OCI-LY7 (cell line): ENCODE data around the gene PPP1R9B. TPM values are rescaled to one million over a fixed set of nuclear protein-coding genes. Genes with fewer than 3 reads are reported as not detected.

Experiments
- BruUV-seq: library from RNA; stranded (reverse); fragments of 400-500 nt; replicated peaks from 2 replicates; lab custom pipeline; 2021; lab: Mats Ljungman, UMichigan
- CTCF ChIA-PET: fragments of 300-600 bp; sonication (Branson Sonifier 250); formaldehyde crosslinking; loops from one replicate; lab custom pipeline; 2022; ENCODE audit warnings: antibody characterized with exemption; ENCODE audit not compliant: unreplicated experiment; lab: Charles Lee
- POLR2A ChIA-PET: fragments of 300-600 bp; sonication (Branson Sonifier 250); formaldehyde crosslinking; loops from one replicate; lab custom pipeline; 2022; ENCODE audit warnings: antibody characterized with exemption; lab: Charles Lee
- DNase-seq: peaks from one replicate; pipeline ENCODE4 v3.0.0-alpha.2; 2015; ENCODE audit warnings: low spot score
- H2AFZ ChIP-seq: fragments of 200-600 bp; sonication (generic), shearing (Covaris generic); 2 replicates; pipeline ENCODE4 v1.6.1; 2014; ENCODE audit warnings: mild to moderate bottlenecking, antibody characterized with exemption, low read length, moderate library complexity
- H3K27ac ChIP-seq: fragments of 200-600 bp; sonication (generic); 2 replicates; pipeline ENCODE4 v1.5.1; 2014; ENCODE audit warnings: mixed run types, low read depth, mild to moderate bottlenecking, moderate library complexity, low read length, inconsistent platforms; ENCODE audit not compliant: poor library complexity, severe bottlenecking
- H3K36me3 ChIP-seq: fragments of 200-600 bp; sonication (generic); 2 replicates; pipeline ENCODE4 v1.6.1; 2014; ENCODE audit warnings: mild to moderate bottlenecking, antibody characterized with exemption, low read length, moderate library complexity, mixed read lengths; ENCODE audit not compliant: insufficient read depth
- H3K4me1 ChIP-seq: fragments of 200-600 bp; sonication (generic); 2 replicates; pipeline ENCODE4 v1.5.1; 2014; ENCODE audit warnings: mild to moderate bottlenecking, low read length; ENCODE audit not compliant: insufficient read depth, poor library complexity, severe bottlenecking
- H3K4me2 ChIP-seq: fragments of 200-600 bp; sonication (generic); 2 replicates; pipeline ENCODE4 v1.6.1; 2014; ENCODE audit warnings: mild to moderate bottlenecking, low read length
- H3K4me3 ChIP-seq: fragments of 200-600 bp; sonication (generic); 2 replicates; pipeline ENCODE4 v1.5.1; 2014; ENCODE audit warnings: mild to moderate bottlenecking, low read depth, low read length; ENCODE audit not compliant: poor library complexity, severe bottlenecking
- H3K79me2 ChIP-seq: fragments of 200-600 bp; sonication (generic); 2 replicates; pipeline ENCODE4 v1.6.1; 2016; ENCODE audit warnings: low read depth, mild to moderate bottlenecking, low read length, moderate library complexity, mixed read lengths; ENCODE audit not compliant: insufficient read depth
- H3K9me2 ChIP-seq: fragments of 200-600 bp; sonication (generic); 2 replicates; pipeline ENCODE4 v1.6.1; 2016; ENCODE audit warnings: mild to moderate bottlenecking, low read length, mixed read lengths; ENCODE audit not compliant: insufficient read depth
- H3K9me3 ChIP-seq: fragments of 200-600 bp; sonication (generic); 2 replicates; pipeline ENCODE4 v1.6.1; 2014; ENCODE audit warnings: mild to moderate bottlenecking, mixed run types, low read length, mixed read lengths
- H4K20me1 ChIP-seq: fragments of 200-600 bp; sonication (generic); 2 replicates; pipeline ENCODE4 v1.6.1; 2014; ENCODE audit warnings: mild to moderate bottlenecking, antibody characterized with exemption, low read length, moderate library complexity, mixed read lengths; ENCODE audit not compliant: insufficient read depth
- EZH2phosphoT487 ChIP-seq: fragments of 200-600 bp; sonication (generic); IDR thresholded peaks from 2 replicates; pipeline ENCODE4 v1.6.1; 2018; ENCODE audit warnings: low read depth, borderline replicate concordance, mild to moderate bottlenecking, mixed run types, antibody characterized with exemption, low read length, moderate library complexity, mixed read lengths
- intact Hi-C: fragments of 100-400 bp; cut with micrococcal nuclease; formaldehyde crosslinking; loops from one replicate; pipeline ENCODE4 v1.10.0; 2022; ENCODE audit not compliant: unreplicated experiment
- total RNA-seq, 2 experiments: library from RNA; depleted of rRNA in 1 of 2; stranded (reverse); fragments of >200 nt in 1 of 2; shearing (Covaris generic) in 1 of 2; gene quantifications; 2 replicates each; pipeline ENCODE4 v1.2.3, GENCODE V29; 2014 to 2022
- TF ChIP-seq, protein P1 (sequence below): fragments of 200-600 bp; sonication (generic); conservative IDR thresholded peaks from 2 replicates; pipeline ENCODE4 v1.5.1; 2014; ENCODE audit warnings: mild to moderate bottlenecking, antibody characterized with exemption, low read length, moderate library complexity, mixed read lengths

The PPP1R9B gene
- total RNA-seq, 2 experiments from 2014 or later: 45.3 to 87.0 TPM

- CTCF ChIA-PET: interaction anchor here (1.5 kb wide), 1 partner anchor 29 kb away, joined by 6 read pairs; no protein-coding TSS in a partner anchor
- no peaks in the 10 kb centered on the region for H4K20me1 ChIP-seq
- no peaks in the 10 kb centered on the region for H3K9me3 ChIP-seq
- no peaks in the 10 kb centered on the region for H3K36me3 ChIP-seq
- no peak for DNase-seq
- peaks cover 26% of the 10 kb centered on the region for H3K4me1 ChIP-seq
- POLR2A ChIA-PET: no interaction called here
- H3K27ac ChIP-seq: no peak overlapping the region
- H3K79me2 ChIP-seq: no peaks in the 10 kb centered on the region
- no peaks in the 10 kb centered on the region for H3K9me2 ChIP-seq
- intact Hi-C loops: no loop called here
- H2AFZ ChIP-seq: peak overlapping the region; percentile 96; the same call in 1 of the 2 replicates
- peak overlapping the region; percentile 69 for H3K4me2 ChIP-seq
- BruUV-seq: no TSS peak
- peak overlapping the region; percentile 64 for H3K4me3 ChIP-seq
- TF ChIP-seq, protein P1, sequence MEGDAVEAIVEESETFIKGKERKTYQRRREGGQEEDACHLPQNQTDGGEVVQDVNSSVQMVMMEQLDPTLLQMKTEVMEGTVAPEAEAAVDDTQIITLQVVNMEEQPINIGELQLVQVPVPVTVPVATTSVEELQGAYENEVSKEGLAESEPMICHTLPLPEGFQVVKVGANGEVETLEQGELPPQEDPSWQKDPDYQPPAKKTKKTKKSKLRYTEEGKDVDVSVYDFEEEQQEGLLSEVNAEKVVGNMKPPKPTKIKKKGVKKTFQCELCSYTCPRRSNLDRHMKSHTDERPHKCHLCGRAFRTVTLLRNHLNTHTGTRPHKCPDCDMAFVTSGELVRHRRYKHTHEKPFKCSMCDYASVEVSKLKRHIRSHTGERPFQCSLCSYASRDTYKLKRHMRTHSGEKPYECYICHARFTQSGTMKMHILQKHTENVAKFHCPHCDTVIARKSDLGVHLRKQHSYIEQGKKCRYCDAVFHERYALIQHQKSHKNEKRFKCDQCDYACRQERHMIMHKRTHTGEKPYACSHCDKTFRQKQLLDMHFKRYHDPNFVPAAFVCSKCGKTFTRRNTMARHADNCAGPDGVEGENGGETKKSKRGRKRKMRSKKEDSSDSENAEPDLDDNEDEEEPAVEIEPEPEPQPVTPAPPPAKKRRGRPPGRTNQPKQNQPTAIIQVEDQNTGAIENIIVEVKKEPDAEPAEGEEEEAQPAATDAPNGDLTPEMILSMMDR: no peak
- no peak for TF ChIP-seq EZH2phosphoT487
Measured at GRCh38 chr17:50168319-50168718, 17.8 kb upstream of the PPP1R9B start.

DNA sequence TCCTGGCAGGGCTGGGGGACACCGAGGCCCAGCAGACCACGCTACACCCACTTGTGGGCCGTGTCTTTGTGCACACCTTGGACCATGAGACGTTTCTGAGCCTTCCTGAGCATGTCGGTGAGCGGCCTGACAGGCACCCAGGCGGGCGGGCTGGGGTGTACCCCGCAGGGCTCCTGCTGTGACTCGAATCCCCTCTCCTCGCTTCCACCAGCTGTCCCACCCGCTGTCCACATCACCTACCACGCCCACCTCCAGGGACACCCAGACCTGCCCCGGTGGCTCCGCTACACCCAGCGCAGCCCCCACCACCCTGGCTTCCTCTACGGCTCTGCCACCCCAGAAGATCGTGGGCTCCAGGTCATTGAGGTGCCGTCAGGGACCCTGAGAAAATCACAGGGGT lies 16.9 kb upstream of the PPP1R9B start:
- no peak for DNase-seq
- Histone ChIP-seq H3K4me2 (no peak overlapping the region), H2AFZ (no peak overlapping the region), H3K36me3 (no peaks in the 10 kb centered on the region), H3K9me3 (no peaks in the 10 kb centered on the region), H4K20me1 (no peaks in the 10 kb centered on the region), H3K4me3 (no peak overlapping the region), H3K9me2 (no peaks in the 10 kb centered on the region), H3K27ac (no peak overlapping the region), H3K79me2 (no peaks in the 10 kb centered on the region), H3K4me1 (peaks cover 26% of the 10 kb centered on the region)
- TF ChIP-seq, protein P1: no peak
- no peak for TF ChIP-seq EZH2phosphoT487
- CTCF ChIA-PET: no interaction called here
- BruUV-seq: no TSS peak
- intact Hi-C loops: no loop called here
- POLR2A ChIA-PET: no interaction called here

GRCh38 chr17:50166518-50167181 lies 16.2 kb upstream of the PPP1R9B start:
- intact Hi-C loops: no loop called here
- TF ChIP-seq, protein P1: no peak
- TF ChIP-seq EZH2phosphoT487: no peak
- CTCF ChIA-PET: no interaction called here
- no peak overlapping the region for H3K27ac ChIP-seq
- no peak overlapping the region for H3K4me2 ChIP-seq
- H3K4me1 ChIP-seq: peaks cover 31% of the 10 kb centered on the region
- no TSS peak for BruUV-seq
- H3K9me3 ChIP-seq: no peaks in the 10 kb centered on the region
- H3K4me3 ChIP-seq: no peak overlapping the region
- H3K9me2 ChIP-seq: no peaks in the 10 kb centered on the region
- H3K36me3 ChIP-seq: no peaks in the 10 kb centered on the region
- no peaks in the 10 kb centered on the region for H4K20me1 ChIP-seq
- H3K79me2 ChIP-seq: no peaks in the 10 kb centered on the region
- DNase-seq: no peak
- POLR2A ChIA-PET: no interaction called here
- H2AFZ ChIP-seq: no peak overlapping the region
